Measurements from ENCODE around the gene IL1R2.

IL1R2 gene

GRCh38 chr2:102033750-102034682 lies 42.3 kb downstream of the IL1R2 start:
- no peak for TF ChIP-seq CTCF (IDR thresholded peaks at IDR 0.05; ENCODE audit: low read depth, low read length, missing control alignments)
- DNase-seq (ENCODE audit: extremely low read depth, low read depth): no peak
- no peak overlapping the region for H3K4me3 ChIP-seq (replicated peaks; ENCODE audit: low read depth, low read length)

GRCh38 chr2:102034683-102035548 lies 43.2 kb downstream of the IL1R2 start:
- TF ChIP-seq CTCF (IDR thresholded peaks at IDR 0.05; ENCODE audit: low read depth, low read length, missing control alignments): no peak
- no peak overlapping the region for H3K4me3 ChIP-seq (replicated peaks; ENCODE audit: low read depth, low read length)
- no peak for DNase-seq (ENCODE audit: extremely low read depth, low read depth)

GRCh38 chr2:102037681-102038080 lies 45.9 kb downstream of the IL1R2 start:
- H3K4me3 ChIP-seq (replicated peaks; ENCODE audit: low read depth, low read length): no peak overlapping the region
- TF ChIP-seq CTCF (IDR thresholded peaks at IDR 0.05; ENCODE audit: low read depth, low read length, missing control alignments): no peak
- DNase-seq (ENCODE audit: extremely low read depth, low read depth): no peak

- no peak for DNase-seq (ENCODE audit: extremely low read depth, low read depth)
- no peak overlapping the region for H3K4me3 ChIP-seq (replicated peaks; ENCODE audit: low read depth, low read length)
- TF ChIP-seq CTCF (IDR thresholded peaks at IDR 0.05; ENCODE audit: low read depth, low read length, missing control alignments): no peak
Measured at GRCh38 chr2:102040229-102040628, 48.5 kb downstream of the IL1R2 start.

- DNase-seq (ENCODE audit: extremely low read depth, low read depth): no peak
- no peak for TF ChIP-seq CTCF (IDR thresholded peaks at IDR 0.05; ENCODE audit: low read depth, low read length, missing control alignments)
- no peak overlapping the region for H3K4me3 ChIP-seq (replicated peaks; ENCODE audit: low read depth, low read length)
Measured at GRCh38 chr2:102041351-102041750, 49.6 kb downstream of the IL1R2 start.

GRCh38 chr2:102042196-102043081 lies 50.7 kb downstream of the IL1R2 start:
- no peak overlapping the region for H3K4me3 ChIP-seq (replicated peaks; ENCODE audit: low read depth, low read length)
- no peak for TF ChIP-seq CTCF (IDR thresholded peaks at IDR 0.05; ENCODE audit: low read depth, low read length, missing control alignments)
- DNase-seq (ENCODE audit: extremely low read depth, low read depth): no peak
